Esophagus mucosa (tissue), 1 donor: ENCODE results near the gene SORCS2. TPM values are rescaled to one million over a fixed set of nuclear protein-coding genes. Genes with fewer than 3 reads are reported as not detected.
"Not testable (repeated sequence)": the region's sequence is repeated elsewhere in the genome, so short reads cannot be mapped to it uniquely, and the experiment has no call there.

Experiments
- ATAC-seq: fragments of 200-7000 bp; cut with Tn5 transposase; one replicate; pipeline ENCODE4 v1.9.1; 2020
- total RNA-seq: library from RNA; stranded (reverse); gene quantifications from one replicate; pipeline ENCODE4 v1.2.4, GENCODE V29; 2023
- donor health status: DM: yes; HTN: yes; CAD: no.

Gene SORCS2
- total RNA-seq, 1 donor from 2014 or later: 5.0 TPM

GRCh38 chr4:7160951-7161440 is 31.3 kb upstream of the SORCS2 start:
- no peak for ATAC-seq

- ATAC-seq: no peak
Observed at GRCh38 chr4:7161721-7162214, 30.6 kb upstream of the SORCS2 start.

- ATAC-seq: not testable (repeated sequence)
Observed at GRCh38 chr4:7165056-7165873, 27.1 kb upstream of the SORCS2 start.

- no peak for ATAC-seq
Observed at GRCh38 chr4:7165874-7166201, 26.5 kb upstream of the SORCS2 start.

- no peak for ATAC-seq
Observed at GRCh38 chr4:7166237-7166636, 26.1 kb upstream of the SORCS2 start.

- ATAC-seq: no peak
Observed at GRCh38 chr4:7166981-7167700, 25.2 kb upstream of the SORCS2 start.

- no peak for ATAC-seq
Observed at GRCh38 chr4:7167706-7168105, 24.6 kb upstream of the SORCS2 start.

- no peak for ATAC-seq
Observed at GRCh38 chr4:7168106-7168505, 24.2 kb upstream of the SORCS2 start.

GRCh38 chr4:7169134-7169533 is 23.2 kb upstream of the SORCS2 start:
- ATAC-seq: no peak

GRCh38 chr4:7170012-7170411 is 22.3 kb upstream of the SORCS2 start:
- no peak for ATAC-seq

GRCh38 chr4:7171191-7171900 is 21.0 kb upstream of the SORCS2 start:
- ATAC-seq: no peak

- no peak for ATAC-seq
Observed at GRCh38 chr4:7172508-7172907, 19.8 kb upstream of the SORCS2 start.

- ATAC-seq: no peak
Observed at GRCh38 chr4:7172946-7173345, 19.4 kb upstream of the SORCS2 start.

GRCh38 chr4:7173841-7174449 is 18.4 kb upstream of the SORCS2 start:
- ATAC-seq: no peak

GRCh38 chr4:7179158-7179557 is 13.2 kb upstream of the SORCS2 start:
- no peak for ATAC-seq

- no peak for ATAC-seq
Observed at GRCh38 chr4:7180938-7181337, 11.4 kb upstream of the SORCS2 start.

- ATAC-seq: no peak
Observed at GRCh38 chr4:7182616-7183015, 9.7 kb upstream of the SORCS2 start.

GRCh38 chr4:7183161-7183560 is 9.2 kb upstream of the SORCS2 start:
- no peak for ATAC-seq

GRCh38 chr4:7183780-7184460 is 8.4 kb upstream of the SORCS2 start:
- no peak for ATAC-seq

GRCh38 chr4:7185487-7186030 is 6.8 kb upstream of the SORCS2 start:
- no peak for ATAC-seq

GRCh38 chr4:7186031-7186430 is 6.3 kb upstream of the SORCS2 start:
- no peak for ATAC-seq
